Measurements from ENCODE around the gene CLEC19A.
"Not testable (repeated sequence)": the region's sequence is repeated elsewhere in the genome, so short reads cannot be mapped to it uniquely, and the experiment has no call there.

Gene CLEC19A

GRCh38 chr16:19287241-19287640 lies 1.7 kb downstream of the CLEC19A start:
- FAIRE-seq: no peak

GRCh38 chr16:19288872-19289799 lies 3.6 kb downstream of the CLEC19A start:
- FAIRE-seq: no peak

- FAIRE-seq: no peak
Measured at GRCh38 chr16:19289811-19290485, 4.4 kb downstream of the CLEC19A start.

- no peak for FAIRE-seq
Measured at GRCh38 chr16:19290860-19291259, 5.3 kb downstream of the CLEC19A start.

GRCh38 chr16:19291475-19291874 lies 5.9 kb downstream of the CLEC19A start:
- FAIRE-seq: no peak

GRCh38 chr16:19292186-19292585 lies 6.7 kb downstream of the CLEC19A start:
- no peak for FAIRE-seq

GRCh38 chr16:19294156-19294649 lies 8.7 kb downstream of the CLEC19A start:
- FAIRE-seq: no peak

- FAIRE-seq: no peak
Measured at GRCh38 chr16:19295393-19295792, 9.9 kb downstream of the CLEC19A start.

- no peak for FAIRE-seq
Measured at GRCh38 chr16:19297454-19297853, 11.9 kb downstream of the CLEC19A start.

GRCh38 chr16:19299565-19299964 lies 14.0 kb downstream of the CLEC19A start:
- no peak for FAIRE-seq

- FAIRE-seq: no peak
Measured at GRCh38 chr16:19301931-19302330, 16.4 kb downstream of the CLEC19A start.

- FAIRE-seq: no peak
Measured at GRCh38 chr16:19304750-19305149, 19.2 kb downstream of the CLEC19A start.

- no peak for FAIRE-seq
Measured at GRCh38 chr16:19305443-19305842, 19.9 kb downstream of the CLEC19A start.

- FAIRE-seq: no peak
Measured at GRCh38 chr16:19307587-19308241, 22.2 kb downstream of the CLEC19A start.

GRCh38 chr16:19308392-19308791 lies 22.9 kb downstream of the CLEC19A start:
- FAIRE-seq: no peak

- FAIRE-seq: no peak
Measured at GRCh38 chr16:19309178-19309577, 23.6 kb downstream of the CLEC19A start.

GRCh38 chr16:19314718-19315425 lies 29.3 kb downstream of the CLEC19A start:
- no peak for FAIRE-seq

GRCh38 chr16:19315889-19316433 lies 30.4 kb downstream of the CLEC19A start:
- no peak for FAIRE-seq

- no peak for FAIRE-seq
Measured at GRCh38 chr16:19316846-19317245, 31.3 kb downstream of the CLEC19A start.

GRCh38 chr16:19321186-19321585 lies 35.7 kb downstream of the CLEC19A start:
- FAIRE-seq: not testable (repeated sequence)

- FAIRE-seq: no peak
Measured at GRCh38 chr16:19323596-19323995, 38.1 kb downstream of the CLEC19A start.

GRCh38 chr16:19328364-19328763 lies 42.8 kb downstream of the CLEC19A start:
- FAIRE-seq: no peak
